NAMALWA (cell line): ENCODE results near the gene DMP1.
"Not testable (repeated sequence)": the region's sequence is repeated elsewhere in the genome, so short reads cannot be mapped to it uniquely, and the experiment has no call there.

Experiments used
- DNase-seq: peaks from one replicate; pipeline ENCODE4 v3.0.0-alpha.2; 2015; ENCODE audit warnings: low spot score

The DMP1 gene

GRCh38 chr4:87688316-87688715 is 38.2 kb downstream of the DMP1 start:
- DNase-seq = no peak

DNA sequence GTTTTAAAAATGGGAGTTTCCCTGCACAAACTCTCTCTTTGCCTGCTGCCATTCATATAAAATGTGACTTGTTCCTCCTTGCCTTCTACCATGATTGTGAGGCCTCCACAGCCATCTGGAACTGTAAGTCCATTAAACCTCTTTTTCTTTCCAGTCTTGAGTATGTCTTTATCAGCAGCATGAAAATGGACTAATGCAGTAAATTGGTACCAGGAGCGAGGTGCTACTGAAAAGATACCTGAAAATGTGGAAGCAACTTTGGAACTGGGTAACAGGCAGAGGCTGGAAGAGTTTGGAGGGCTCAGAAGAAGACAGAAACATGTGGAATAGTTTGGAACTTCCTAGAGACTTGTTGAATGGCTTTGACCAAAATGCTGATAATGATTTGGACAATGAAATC is 40.9 kb downstream of the DMP1 start:
- not testable (repeated sequence) for DNase-seq

- not testable (repeated sequence) for DNase-seq
Observed at GRCh38 chr4:87692060-87692459, 42.0 kb downstream of the DMP1 start.

DNA sequence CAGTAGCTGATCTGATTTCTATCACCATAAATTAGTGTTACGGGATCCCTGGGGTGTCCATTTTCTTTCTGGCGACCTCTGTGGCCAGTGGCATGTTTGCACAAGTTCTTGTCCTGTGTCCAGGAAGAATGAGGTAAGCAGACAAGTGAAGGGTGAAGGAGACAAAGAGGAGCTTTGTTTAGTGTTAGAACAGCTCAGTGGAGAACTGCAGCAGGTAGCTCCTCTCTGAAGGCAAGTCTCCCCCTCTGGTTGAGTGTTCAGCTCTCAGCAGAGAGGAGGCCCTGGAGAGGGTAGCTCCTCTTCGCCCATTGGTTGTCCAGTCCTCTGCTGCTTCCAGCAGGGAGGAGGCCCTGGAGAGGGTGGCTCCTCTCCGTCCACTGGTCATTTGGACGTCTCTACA is 47.2 kb downstream of the DMP1 start:
- no peak for DNase-seq

DNA sequence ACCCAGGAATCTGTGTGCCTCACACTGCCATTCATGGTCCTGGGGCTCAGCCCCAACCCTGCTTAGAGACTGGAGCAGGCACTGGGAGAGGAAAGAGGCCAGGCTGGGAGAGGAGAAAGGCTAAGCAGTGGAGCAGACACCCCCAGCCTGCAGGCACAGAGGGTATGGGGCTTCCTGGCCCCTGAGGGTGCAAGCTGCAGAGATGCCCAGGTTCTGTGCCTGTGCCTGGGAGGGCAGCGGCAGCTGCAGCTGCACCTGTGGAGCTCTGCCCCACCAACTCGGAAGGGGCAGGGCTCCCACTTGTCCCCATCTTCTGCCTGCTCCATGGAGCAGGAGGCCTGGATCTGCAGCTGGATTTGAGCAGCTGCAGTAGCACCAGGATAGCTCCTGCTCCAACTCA is 47.9 kb downstream of the DMP1 start:
- no peak for DNase-seq

DNA sequence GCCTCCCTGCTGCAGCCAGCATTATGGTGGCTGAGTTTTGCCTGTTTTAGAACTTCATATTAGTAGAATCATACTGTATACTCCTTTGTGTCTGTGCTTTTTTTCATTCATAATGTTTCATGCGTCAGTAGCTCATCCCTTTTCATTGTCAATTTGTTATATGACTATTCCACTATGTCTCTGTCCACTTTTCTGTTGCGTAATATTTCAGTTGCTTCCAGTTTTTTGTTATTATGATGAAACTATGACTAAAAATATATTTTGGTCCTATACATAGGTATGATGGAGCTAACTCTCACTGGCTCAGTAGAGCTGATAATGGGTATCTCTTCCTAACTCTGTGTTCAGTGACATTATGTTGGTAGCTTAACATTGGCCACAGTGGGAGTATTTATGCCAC is 48.3 kb downstream of the DMP1 start:
- DNase-seq = no peak

- DNase-seq = no peak
Observed at GRCh38 chr4:87704001-87704400, 53.9 kb downstream of the DMP1 start.

- DNase-seq = no peak
Observed at GRCh38 chr4:87707279-87707918, 57.3 kb downstream of the DMP1 start.
